Astrocyte (in vitro differentiated cells and primary cell): ENCODE results near the gene EGFLAM.

Source experiments
- EZH2 ChIP-seq: IDR thresholded peaks from 2 replicates; pipeline ENCODE4 v1.6.1; 2012; ENCODE audit warnings: mild to moderate bottlenecking, low read length, inconsistent platforms; ENCODE audit not compliant: insufficient read depth
- TF ChIP-seq, protein P1 (sequence below): IDR thresholded peaks from 2 replicates; pipeline ENCODE4 v1.5.1; 2011; ENCODE audit warnings: low read depth, mild to moderate bottlenecking, inconsistent platforms, low read length, moderate library complexity; ENCODE audit not compliant: insufficient read depth

DNA sequence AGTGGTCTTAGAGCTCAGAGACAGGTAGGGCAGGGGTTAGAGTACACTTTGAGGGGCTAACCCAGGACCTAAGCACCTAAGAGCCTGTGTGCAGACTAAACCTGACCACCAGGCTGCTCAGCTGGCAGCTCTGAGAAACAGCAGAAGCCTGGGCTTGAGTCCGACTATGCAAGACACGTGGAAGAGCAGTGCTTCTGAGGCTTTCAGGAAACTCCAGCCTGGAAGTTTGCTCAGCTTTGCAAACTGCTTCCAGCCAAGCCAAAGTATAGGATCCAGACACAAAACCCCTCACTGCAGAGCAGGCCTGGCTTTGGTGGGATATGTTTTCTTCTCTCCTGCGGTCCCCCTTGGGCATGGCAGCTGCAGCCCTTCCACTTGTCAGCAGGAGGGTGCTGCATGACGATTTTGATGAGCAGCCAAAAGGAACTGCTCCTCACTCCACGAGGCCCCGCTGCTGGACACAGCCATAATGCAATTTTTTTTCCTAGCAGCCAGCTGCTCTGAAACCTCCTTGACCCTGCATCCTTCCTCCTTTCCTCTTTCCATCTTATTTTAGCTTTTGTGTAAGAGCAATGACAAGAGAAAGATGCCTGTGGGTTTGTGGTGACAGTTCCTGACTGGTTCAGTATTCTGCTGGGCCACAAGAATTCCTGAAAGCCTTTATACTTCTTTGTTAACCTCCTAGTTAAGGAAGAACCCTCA lies 175.0 kb downstream of the EGFLAM start:
- TF ChIP-seq, protein P1, sequence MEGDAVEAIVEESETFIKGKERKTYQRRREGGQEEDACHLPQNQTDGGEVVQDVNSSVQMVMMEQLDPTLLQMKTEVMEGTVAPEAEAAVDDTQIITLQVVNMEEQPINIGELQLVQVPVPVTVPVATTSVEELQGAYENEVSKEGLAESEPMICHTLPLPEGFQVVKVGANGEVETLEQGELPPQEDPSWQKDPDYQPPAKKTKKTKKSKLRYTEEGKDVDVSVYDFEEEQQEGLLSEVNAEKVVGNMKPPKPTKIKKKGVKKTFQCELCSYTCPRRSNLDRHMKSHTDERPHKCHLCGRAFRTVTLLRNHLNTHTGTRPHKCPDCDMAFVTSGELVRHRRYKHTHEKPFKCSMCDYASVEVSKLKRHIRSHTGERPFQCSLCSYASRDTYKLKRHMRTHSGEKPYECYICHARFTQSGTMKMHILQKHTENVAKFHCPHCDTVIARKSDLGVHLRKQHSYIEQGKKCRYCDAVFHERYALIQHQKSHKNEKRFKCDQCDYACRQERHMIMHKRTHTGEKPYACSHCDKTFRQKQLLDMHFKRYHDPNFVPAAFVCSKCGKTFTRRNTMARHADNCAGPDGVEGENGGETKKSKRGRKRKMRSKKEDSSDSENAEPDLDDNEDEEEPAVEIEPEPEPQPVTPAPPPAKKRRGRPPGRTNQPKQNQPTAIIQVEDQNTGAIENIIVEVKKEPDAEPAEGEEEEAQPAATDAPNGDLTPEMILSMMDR: no peak
- no peak for TF ChIP-seq EZH2
